ENCODE results near the gene KIF5A.
A peak's percentile ranks its signal among the peaks of the same experiment; 100 is the strongest.

- TF ChIP-seq TAF1 (IDR thresholded peaks at IDR 0.05; ENCODE audit: low read depth, low read length) (peak; percentile 76; the same call in 1 of the 2 replicates), POLR2A (IDR thresholded peaks at IDR 0.05; ENCODE audit: low read depth, low read length) (peak; percentile 77), POLR2AphosphoS5 (IDR thresholded peaks at IDR 0.05; ENCODE audit: low read depth, low read length) (peak; percentile 86), SPI1 (IDR thresholded peaks at IDR 0.05; ENCODE audit: low read depth, low read length) (no peak)
Observed at GRCh38 chr12:57590864-57591781, 41.3 kb downstream of the KIF5A start, which contains the start of gene PIP4K2C.
